GM23338 (cell line): ENCODE results near the gene PHF10.

Source experiments
- CREB1 ChIP-seq: fragments of 250-450 bp; sonication (Bioruptor Pico); IDR thresholded peaks from 2 replicates; pipeline ENCODE4 v1.5.0; 2020; ENCODE audit warnings: low read depth, mild to moderate bottlenecking, moderate library complexity
- CTCF ChIP-seq, 2 experiments: fragments of 200-600 bp in 1 of 2; sonication (generic) in 1 of 2; conservative IDR thresholded peaks; 2 replicates each; pipeline versions ENCODE4 v1.5.1 to v1.6.1; 2016 to 2017; ENCODE audit warnings: antibody characterized with exemption in 2 of 2, low read depth in 2 of 2, mild to moderate bottlenecking in 2 of 2, moderate library complexity in 1 of 2
- ETS1 ChIP-seq: IDR thresholded peaks from 2 replicates; pipeline ENCODE4 v1.6.1; 2016; ENCODE audit warnings: antibody characterized with exemption
- EZH2 ChIP-seq: fragments of 200-600 bp; sonication (generic); IDR thresholded peaks from one replicate; pipeline ENCODE4 v1.8.0; 2017; ENCODE audit warnings: antibody characterized with exemption, mild to moderate bottlenecking, low read depth; ENCODE audit not compliant: unreplicated experiment
- EZH2phosphoT487 ChIP-seq: fragments of 200-600 bp; sonication (generic); IDR thresholded peaks from one replicate; pipeline ENCODE4 v1.8.1; 2018; ENCODE audit warnings: antibody characterized with exemption; ENCODE audit not compliant: unreplicated experiment
- JUNB ChIP-seq: IDR thresholded peaks from one replicate; pipeline ENCODE4 v1.6.1; 2016; ENCODE audit warnings: antibody characterized with exemption; ENCODE audit not compliant: unreplicated experiment
- NANOG ChIP-seq: IDR thresholded peaks from 2 replicates; pipeline ENCODE4 v1.6.1; 2016; ENCODE audit warnings: antibody characterized with exemption, borderline replicate concordance
- POLR2AphosphoS5 ChIP-seq: IDR thresholded peaks from 2 replicates; pipeline ENCODE4 v1.6.1; 2016; ENCODE audit warnings: antibody characterized with exemption, low read depth
- REST ChIP-seq: IDR thresholded peaks from one replicate; pipeline ENCODE4 v1.6.1; 2018; ENCODE audit warnings: antibody characterized with exemption; ENCODE audit not compliant: unreplicated experiment
- STAT1 ChIP-seq: IDR thresholded peaks from one replicate; pipeline ENCODE4 v1.6.1; 2016; ENCODE audit warnings: antibody characterized with exemption; ENCODE audit not compliant: unreplicated experiment
- ZNF114 ChIP-seq: fragments of 250-450 bp; sonication (Bioruptor Pico); IDR thresholded peaks from 2 replicates; pipeline ENCODE4 v1.5.0; 2020; ENCODE audit warnings: mild to moderate bottlenecking, moderate library complexity
- ZNF331 ChIP-seq: fragments of 250-450 bp; sonication (Bioruptor Pico); IDR thresholded peaks from 2 replicates; pipeline ENCODE4 v1.5.0; 2020; ENCODE audit warnings: low read depth, mild to moderate bottlenecking, moderate library complexity
- ZNF462 ChIP-seq: fragments of 250-450 bp; sonication (Bioruptor Pico); IDR thresholded peaks from 2 replicates; pipeline ENCODE4 v1.5.0; 2020; ENCODE audit warnings: mild to moderate bottlenecking, moderate library complexity

- no peak for TF ChIP-seq CTCF (conservative IDR thresholded peaks at IDR 0.05; ENCODE audit: low read depth in 2 of 2)
- no peak for TF ChIP-seq POLR2AphosphoS5
- no peak for TF ChIP-seq EZH2phosphoT487
- TF ChIP-seq EZH2, result no peak
- TF ChIP-seq NANOG, result no peak
- TF ChIP-seq JUNB, result no peak
- TF ChIP-seq ETS1, result no peak
- TF ChIP-seq ZNF114, result no peak
- TF ChIP-seq REST, result no peak
- TF ChIP-seq CREB1 (CRISPR knock-in tag), result no peak
- TF ChIP-seq STAT1, result no peak
- no peak for TF ChIP-seq ZNF331
- TF ChIP-seq ZNF462 (CRISPR knock-in tag), result no peak
Observed at GRCh38 chr6:169738976-169739529, 14.8 kb upstream of the PHF10 start.
